ENCODE results near the gene CLCNKA. TPM values are rescaled to one million over a fixed set of nuclear protein-coding genes. Genes with fewer than 3 reads are reported as not detected.
A peak's percentile ranks its signal among the peaks of the same experiment; 100 is the strongest.

Gene CLCNKA
- total and polyA plus RNA-seq, 2 of the 8 experiments (the other 6 are each of a cell fraction or from before 2014, with no cell fraction given): 0.95 to 2.0 TPM

DNA sequence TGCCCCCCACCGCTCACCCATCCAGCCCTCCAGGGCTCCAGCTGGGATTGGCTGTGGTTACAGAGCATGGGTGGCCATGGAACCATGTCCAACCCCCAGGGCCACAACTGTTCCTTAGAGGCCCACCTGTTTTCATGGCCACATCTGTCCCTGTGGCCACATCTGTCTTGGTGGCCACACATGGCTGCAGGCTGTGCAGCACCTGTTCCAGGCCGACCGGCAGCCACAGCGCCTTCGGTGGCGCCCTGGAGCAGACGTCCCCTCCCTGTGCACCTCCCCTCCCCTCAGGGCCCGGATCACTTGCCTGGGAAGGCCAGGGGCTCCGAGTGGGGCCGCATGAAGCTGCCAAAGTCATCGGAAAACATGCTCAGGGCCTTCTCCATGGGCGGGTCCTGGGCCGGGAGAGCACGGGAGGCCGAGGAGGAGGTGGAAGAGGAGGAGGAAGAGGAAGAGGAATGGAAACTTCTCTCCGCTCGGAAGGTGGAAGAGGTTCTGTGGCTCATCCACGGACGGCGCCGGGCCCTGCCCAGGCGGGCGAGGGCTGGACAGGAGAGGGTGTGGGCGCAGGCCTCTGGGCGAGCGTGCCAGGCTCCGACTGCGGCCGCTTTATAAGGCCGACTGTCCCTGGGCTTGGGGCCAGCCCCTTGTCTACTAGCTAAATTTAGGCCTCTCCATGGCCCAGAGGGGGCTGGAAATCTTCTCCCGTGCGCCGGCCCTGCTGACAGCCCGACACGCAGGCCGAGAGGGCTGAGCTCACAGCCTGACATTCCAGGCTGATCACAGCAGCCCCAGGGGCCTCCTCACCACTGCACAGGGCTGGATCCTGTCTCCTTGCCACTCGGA lies 4.2 kb upstream of the CLCNKA start, which contains the start of gene HSPB7 (continued):
- peak; percentile 29; the same call in 1 of the 2 replicates for TF ChIP-seq GABPA (IDR thresholded peaks at IDR 0.05; ENCODE audit: borderline replicate concordance, insufficient read depth, low read length)
- 0 out of 2 replicates have a peak, but pooled peaks have one; percentile 5 for TF ChIP-seq YY1 (IDR thresholded peaks at IDR 0.05; ENCODE audit: low read depth, low read length)
- TF ChIP-seq, protein P1, sequence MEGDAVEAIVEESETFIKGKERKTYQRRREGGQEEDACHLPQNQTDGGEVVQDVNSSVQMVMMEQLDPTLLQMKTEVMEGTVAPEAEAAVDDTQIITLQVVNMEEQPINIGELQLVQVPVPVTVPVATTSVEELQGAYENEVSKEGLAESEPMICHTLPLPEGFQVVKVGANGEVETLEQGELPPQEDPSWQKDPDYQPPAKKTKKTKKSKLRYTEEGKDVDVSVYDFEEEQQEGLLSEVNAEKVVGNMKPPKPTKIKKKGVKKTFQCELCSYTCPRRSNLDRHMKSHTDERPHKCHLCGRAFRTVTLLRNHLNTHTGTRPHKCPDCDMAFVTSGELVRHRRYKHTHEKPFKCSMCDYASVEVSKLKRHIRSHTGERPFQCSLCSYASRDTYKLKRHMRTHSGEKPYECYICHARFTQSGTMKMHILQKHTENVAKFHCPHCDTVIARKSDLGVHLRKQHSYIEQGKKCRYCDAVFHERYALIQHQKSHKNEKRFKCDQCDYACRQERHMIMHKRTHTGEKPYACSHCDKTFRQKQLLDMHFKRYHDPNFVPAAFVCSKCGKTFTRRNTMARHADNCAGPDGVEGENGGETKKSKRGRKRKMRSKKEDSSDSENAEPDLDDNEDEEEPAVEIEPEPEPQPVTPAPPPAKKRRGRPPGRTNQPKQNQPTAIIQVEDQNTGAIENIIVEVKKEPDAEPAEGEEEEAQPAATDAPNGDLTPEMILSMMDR (IDR thresholded peaks at IDR 0.05; ENCODE audit: control extremely low read depth in 1 of 3, insufficient read depth in 1 of 3, low read depth in 1 of 3, low read length in 3 of 3): peak in 2 of 3 experiments; percentile 36 to 37; a peak in 3 of 4 replicates
- TF ChIP-seq TEAD4 (IDR thresholded peaks at IDR 0.05; ENCODE audit: low read depth, low read length): peak; percentile 59; the same call in 1 of the 2 replicates
